GM23248 (cell line): ENCODE measurements around the gene GDF9.

Source experiments
- EZH2 ChIP-seq: fragments of 200-600 bp; sonication (generic); IDR thresholded peaks from 2 replicates; pipeline ENCODE4 v1.6.1; 2018; ENCODE audit warnings: antibody characterized with exemption, mild to moderate bottlenecking; ENCODE audit not compliant: insufficient read depth, poor library complexity, severe bottlenecking
- EZH2phosphoT487 ChIP-seq: fragments of 200-600 bp; sonication (generic); IDR thresholded peaks from 2 replicates; pipeline ENCODE4 v1.6.1; 2018; ENCODE audit warnings: antibody characterized with exemption, moderate library complexity, mild to moderate bottlenecking, low read depth; ENCODE audit not compliant: insufficient read depth

GRCh38 chr5:132868754-132869153 lies 2.5 kb upstream of the GDF9 start:
- no peak for TF ChIP-seq EZH2
- TF ChIP-seq EZH2phosphoT487: no peak
